ENCODE data around the gene CUTA. TPM values are rescaled to one million over a fixed set of nuclear protein-coding genes. Genes with fewer than 3 reads are reported as not detected.

The CUTA gene
- total RNA-seq, 3 donors from 2014 or later: 146 to 163 (median 151) TPM

DNA sequence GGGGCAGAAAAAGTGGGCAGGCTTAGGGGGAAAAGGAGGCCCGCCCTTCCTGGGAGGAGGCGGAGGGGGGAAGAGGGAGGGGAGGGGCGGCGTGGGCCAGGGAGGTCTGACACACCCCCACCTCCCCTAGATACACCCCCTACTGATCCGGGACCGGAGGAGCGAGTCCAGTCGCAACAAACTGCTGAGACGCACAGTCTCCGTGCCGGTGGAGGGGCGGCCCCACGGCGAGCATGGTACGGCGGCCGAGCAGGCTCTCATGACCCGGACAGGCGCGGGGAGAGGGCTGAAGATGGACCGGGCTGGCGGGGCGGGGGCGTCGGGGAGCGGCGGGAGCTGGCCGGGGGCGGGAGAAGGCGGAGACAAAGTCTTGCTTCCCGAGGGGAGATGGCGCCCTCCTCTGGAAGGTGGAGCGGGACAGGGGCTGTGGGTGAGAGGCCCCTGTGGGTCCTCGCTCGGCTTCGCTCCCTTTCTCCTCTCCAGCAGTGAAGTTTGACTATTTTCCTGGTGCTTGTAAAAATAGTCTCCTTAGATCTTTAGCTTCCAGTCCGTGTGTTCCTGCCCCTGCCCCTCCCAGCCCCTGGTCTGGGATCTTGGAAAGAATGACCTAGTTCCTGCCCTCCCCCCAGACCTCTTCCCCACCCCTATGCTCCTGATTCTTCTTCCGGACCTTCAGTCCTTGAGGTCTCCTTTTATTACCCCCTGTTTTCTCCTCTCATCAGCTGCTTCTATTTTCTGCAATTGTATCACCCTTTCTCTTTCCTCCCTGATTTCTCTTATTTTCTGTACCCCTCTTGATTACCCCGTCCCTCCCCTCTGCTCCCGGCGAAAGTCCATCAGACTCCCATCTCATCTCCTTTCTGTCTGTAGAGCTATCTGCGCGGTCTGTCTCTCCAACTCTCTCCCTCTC is 8.0 kb upstream of the CUTA start:
- Histone ChIP-seq H3K36me3 (ENCODE audit: low read depth) (no peaks in the 10 kb centered on the region), H3K9me3 (no peaks in the 10 kb centered on the region), H3K4me3 (peak overlapping the region; percentile 20), H3K4me1 (ENCODE audit: low read depth) (peaks cover 30% of the 10 kb centered on the region)
- TF ChIP-seq, protein P1, sequence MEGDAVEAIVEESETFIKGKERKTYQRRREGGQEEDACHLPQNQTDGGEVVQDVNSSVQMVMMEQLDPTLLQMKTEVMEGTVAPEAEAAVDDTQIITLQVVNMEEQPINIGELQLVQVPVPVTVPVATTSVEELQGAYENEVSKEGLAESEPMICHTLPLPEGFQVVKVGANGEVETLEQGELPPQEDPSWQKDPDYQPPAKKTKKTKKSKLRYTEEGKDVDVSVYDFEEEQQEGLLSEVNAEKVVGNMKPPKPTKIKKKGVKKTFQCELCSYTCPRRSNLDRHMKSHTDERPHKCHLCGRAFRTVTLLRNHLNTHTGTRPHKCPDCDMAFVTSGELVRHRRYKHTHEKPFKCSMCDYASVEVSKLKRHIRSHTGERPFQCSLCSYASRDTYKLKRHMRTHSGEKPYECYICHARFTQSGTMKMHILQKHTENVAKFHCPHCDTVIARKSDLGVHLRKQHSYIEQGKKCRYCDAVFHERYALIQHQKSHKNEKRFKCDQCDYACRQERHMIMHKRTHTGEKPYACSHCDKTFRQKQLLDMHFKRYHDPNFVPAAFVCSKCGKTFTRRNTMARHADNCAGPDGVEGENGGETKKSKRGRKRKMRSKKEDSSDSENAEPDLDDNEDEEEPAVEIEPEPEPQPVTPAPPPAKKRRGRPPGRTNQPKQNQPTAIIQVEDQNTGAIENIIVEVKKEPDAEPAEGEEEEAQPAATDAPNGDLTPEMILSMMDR (IDR thresholded peaks at IDR 0.05): peak; percentile 48
- ATAC-seq (peak; percentile 74), DNase-seq (peak; percentile 90 to 92 (median 92))
- intact Hi-C loops (cut with DNase I, micrococcal nuclease): no loop called here

DNA sequence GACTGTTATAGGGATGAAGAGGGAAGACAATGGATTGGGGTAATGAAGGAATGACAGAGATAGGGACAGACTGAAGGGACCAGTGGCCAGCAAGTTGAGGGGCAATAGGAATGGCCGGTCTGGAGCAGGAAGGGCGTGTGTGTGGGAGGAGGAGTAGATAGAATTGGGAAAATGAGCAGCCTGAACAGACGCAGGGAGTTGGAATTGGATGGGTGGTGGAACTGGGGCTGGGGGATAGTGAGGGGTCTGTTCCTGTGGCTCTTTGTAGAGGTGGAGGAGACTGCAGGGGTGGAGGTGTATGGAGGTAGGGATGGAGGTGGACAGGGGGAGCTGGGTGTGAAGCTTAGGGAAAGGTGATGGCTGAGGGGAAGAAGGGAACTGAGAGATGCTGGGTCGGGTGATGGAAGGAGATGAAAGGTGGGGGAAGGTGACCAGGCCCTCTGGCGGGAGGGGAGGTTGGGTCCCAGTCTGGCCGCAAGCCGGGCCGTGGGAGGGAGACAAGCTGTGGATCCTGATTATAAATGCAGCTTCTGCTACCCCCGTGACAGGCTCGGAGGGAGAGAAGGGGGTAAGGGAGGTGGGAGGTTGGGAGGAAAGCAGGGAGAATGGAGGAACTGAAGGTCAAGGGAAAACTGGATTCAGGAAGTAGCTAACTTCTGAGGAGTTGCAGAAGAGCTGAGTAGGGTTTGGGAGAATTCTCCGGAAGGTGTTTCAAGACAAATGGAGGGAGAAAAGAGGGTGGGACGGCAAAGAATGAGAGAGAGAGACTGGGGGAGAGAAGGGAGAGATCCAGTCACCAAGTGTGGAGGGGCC is 7.2 kb upstream of the CUTA start:
- ATAC-seq: no peak

DNA sequence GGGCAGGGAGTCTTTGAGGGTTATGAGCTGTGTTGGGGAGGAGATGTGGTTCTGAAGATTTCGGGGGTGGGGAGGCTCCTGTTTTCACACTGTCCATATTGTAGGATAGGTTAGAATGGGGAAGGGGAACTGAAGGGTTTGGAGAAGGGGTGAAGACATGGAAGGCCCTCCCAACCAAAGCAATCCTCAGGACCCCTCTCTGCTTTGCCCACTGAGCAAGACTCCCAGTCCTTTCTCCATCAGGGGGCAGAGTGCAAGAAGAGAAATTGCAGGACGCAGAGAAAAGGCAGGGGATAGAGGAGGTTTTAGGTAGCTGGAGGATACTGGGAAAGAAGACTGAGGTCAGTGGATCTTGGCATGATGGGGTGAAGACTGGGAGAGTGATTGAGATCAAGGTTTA is 5.9 kb upstream of the CUTA start:
- Histone ChIP-seq H3K9me3 (no peaks in the 10 kb centered on the region), H3K4me1 (ENCODE audit: low read depth) (peaks cover 31% of the 10 kb centered on the region), H3K36me3 (ENCODE audit: low read depth) (no peaks in the 10 kb centered on the region), H3K4me3 (no peak overlapping the region)
- DNase-seq: no peak
- intact Hi-C loops (cut with DNase I, micrococcal nuclease): no loop called here
- TF ChIP-seq, protein P1 (IDR thresholded peaks at IDR 0.05): no peak
- ATAC-seq: no peak

More for the DNA sequence above, 7.2 kb upstream of the CUTA start:
- Histone ChIP-seq H3K36me3 (ENCODE audit: low read depth) (no peaks in the 10 kb centered on the region), H3K4me1 (ENCODE audit: low read depth) (peaks cover 30% of the 10 kb centered on the region), H3K4me3 (peak overlapping the region; percentile 20), H3K9me3 (no peaks in the 10 kb centered on the region)
- peak in 2 of 3 donors; percentile 44 to 57 for DNase-seq
- TF ChIP-seq, protein P1 (IDR thresholded peaks at IDR 0.05): no peak
- intact Hi-C loops (cut with DNase I, micrococcal nuclease): no loop called here

DNA sequence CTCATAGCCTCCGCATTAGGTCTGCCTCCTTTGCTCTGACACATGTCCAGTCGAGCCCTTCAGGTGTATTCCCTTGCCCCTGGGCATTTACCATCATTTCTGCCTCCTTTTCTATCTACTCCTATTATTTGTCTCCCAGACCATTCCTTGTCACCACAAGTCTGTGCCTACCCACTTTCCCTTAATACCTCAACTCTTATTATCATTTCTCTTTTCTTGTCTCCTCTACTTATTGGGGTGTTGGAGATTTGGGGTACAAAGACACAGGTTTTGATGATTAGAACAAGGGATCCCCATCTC is 3.4 kb upstream of the CUTA start:
- TF ChIP-seq, protein P1 (IDR thresholded peaks at IDR 0.05): no peak
- no peak for DNase-seq
- Histone ChIP-seq H3K36me3 (ENCODE audit: low read depth) (no peaks in the 10 kb centered on the region), H3K4me3 (no peak overlapping the region), H3K9me3 (no peaks in the 10 kb centered on the region), H3K4me1 (ENCODE audit: low read depth) (peaks cover 31% of the 10 kb centered on the region)
- intact Hi-C loops (cut with DNase I, micrococcal nuclease): no loop called here
- no peak for ATAC-seq

DNA sequence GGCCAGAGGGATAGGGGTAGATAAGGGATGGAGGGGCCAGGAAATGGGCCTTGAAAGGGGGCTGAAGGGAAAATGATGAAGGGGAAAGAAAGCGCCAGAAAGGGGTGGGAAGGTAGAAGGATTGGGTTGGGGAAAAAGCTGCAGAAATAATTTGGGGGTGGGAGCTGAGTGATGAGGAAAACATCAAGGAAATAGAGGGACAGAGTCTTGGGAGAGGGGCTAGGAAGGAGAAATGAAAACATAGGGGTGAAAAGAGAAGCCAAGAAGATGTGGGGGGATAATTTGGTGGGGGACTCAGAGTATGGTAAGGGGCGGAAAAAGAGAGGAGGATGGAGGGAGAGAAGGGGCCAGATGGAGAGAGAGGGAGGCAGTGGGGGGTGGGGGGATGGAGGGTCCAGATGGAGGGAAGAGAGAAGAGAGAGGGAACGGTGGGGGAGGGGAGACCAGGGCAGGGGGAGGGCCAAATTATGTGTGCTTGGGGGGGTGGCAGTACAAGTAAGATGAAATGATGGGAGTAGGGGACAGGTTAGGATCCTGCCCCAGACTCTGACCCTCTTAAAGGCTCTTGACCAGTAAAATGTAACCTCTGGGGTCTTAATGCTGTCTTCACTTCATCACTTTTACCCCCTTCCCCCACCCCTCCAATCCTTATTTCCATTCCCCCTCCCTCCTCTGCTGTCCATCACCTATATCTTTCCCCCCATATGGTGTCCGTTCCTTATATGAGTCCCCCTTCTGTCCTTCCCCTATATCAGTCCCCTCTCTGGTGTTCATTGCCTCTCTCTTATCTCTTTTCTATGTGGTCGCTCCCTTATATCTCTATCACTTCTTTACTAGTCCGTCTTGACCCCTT is 2.8 kb upstream of the CUTA start:
- no peaks in the 10 kb centered on the region for H3K9me3 ChIP-seq
- H3K36me3 ChIP-seq (ENCODE audit: low read depth): peaks cover 3% of the 10 kb centered on the region
- TF ChIP-seq, protein P1 (IDR thresholded peaks at IDR 0.05): no peak
- ATAC-seq (no peak), DNase-seq (no peak)
- H3K4me3 ChIP-seq: no peak overlapping the region
- peaks cover 37% of the 10 kb centered on the region for H3K4me1 ChIP-seq (ENCODE audit: low read depth)
- intact Hi-C loops (cut with DNase I, micrococcal nuclease): no loop called here

Measured in mucosa of descending colon (tissue), 3 donors.